Smooth muscle cell (in vitro differentiated cells): Measurements from ENCODE around the gene QSOX2. TPM values are rescaled to one million over a fixed set of nuclear protein-coding genes. Genes with fewer than 3 reads are reported as not detected.
A peak's percentile ranks its signal among the peaks of the same experiment; 100 is the strongest.

ENCODE experiments used
- DNase-seq: peaks from one replicate; lab custom pipeline; 2025; ENCODE audit not compliant: unreplicated experiment; lab: John Stamatoyannopoulos, UW
- H2AFZ ChIP-seq: fragments of 200-600 bp; sonication (generic); 2 replicates; pipeline ENCODE4 v1.6.0; 2016; ENCODE audit warnings: antibody characterized with exemption, low read depth, mild to moderate bottlenecking
- H3F3A ChIP-seq: fragments of 200-600 bp; sonication (generic); 2 replicates; pipeline ENCODE4 v1.6.0; 2017; ENCODE audit warnings: antibody characterized with exemption, low read depth
- H3K27ac ChIP-seq: fragments of 200-600 bp; sonication (generic); 2 replicates; pipeline ENCODE4 v1.5.1; 2016; ENCODE audit warnings: low read depth, mild to moderate bottlenecking
- H3K27me3 ChIP-seq: fragments of 200-600 bp; sonication (generic); 2 replicates; pipeline ENCODE4 v1.6.1; 2016; ENCODE audit warnings: low read depth, mild to moderate bottlenecking
- H3K36me3 ChIP-seq: fragments of 200-600 bp; sonication (generic); 2 replicates; pipeline ENCODE4 v1.5.1; 2016; ENCODE audit warnings: low read depth
- H3K4me1 ChIP-seq: fragments of 200-600 bp; sonication (generic); 2 replicates; pipeline ENCODE4 v1.5.1; 2016; ENCODE audit warnings: low read depth
- H3K4me2 ChIP-seq: fragments of 200-600 bp; sonication (generic); 2 replicates; pipeline ENCODE4 v1.6.0; 2016; ENCODE audit warnings: mild to moderate bottlenecking
- H3K4me3 ChIP-seq: fragments of 200-600 bp; sonication (generic); 2 replicates; pipeline ENCODE4 v1.5.1; 2016; ENCODE audit warnings: mild to moderate bottlenecking
- H3K79me2 ChIP-seq: fragments of 200-600 bp; sonication (generic); 2 replicates; pipeline ENCODE4 v1.6.0; 2016; ENCODE audit warnings: low read depth, mild to moderate bottlenecking
- H3K9ac ChIP-seq: fragments of 200-600 bp; sonication (generic); 2 replicates; pipeline ENCODE4 v1.6.0; 2016; ENCODE audit warnings: low read depth
- H3K9me3 ChIP-seq: fragments of 200-600 bp; sonication (generic); replicated peaks from 2 replicates; pipeline ENCODE4 v1.5.1; 2016; ENCODE audit warnings: low read depth
- H4K20me1 ChIP-seq: fragments of 200-600 bp; sonication (generic); 2 replicates; pipeline ENCODE4 v1.6.0; 2016; ENCODE audit warnings: low read depth
- CTCF ChIP-seq: fragments of 200-600 bp; sonication (generic); IDR thresholded peaks from 2 replicates; pipeline ENCODE4 v1.5.1; 2017; ENCODE audit warnings: borderline replicate concordance, mild to moderate bottlenecking, antibody characterized with exemption; ENCODE audit not compliant: insufficient read depth, poor library complexity, severe bottlenecking
- WGBS: methylation state at CpG from one replicate; pipeline ENCODE4 v1.1.7; 2016; ENCODE audit warnings: low lambda C conversion rate; 5-methylcytosine and 5-hydroxymethylcytosine counted together
- polyA plus RNA-seq: library from polyadenylated mRNA; unstranded; fragments of >200 nt; fragmentation: Nextera tagmentation; extraction: Ambion mirVana; gene quantifications from 2 replicates; pipeline ENCODE4 v1.2.1, GENCODE V29; 2016
- total RNA-seq: library from RNA; depleted of rRNA; stranded (reverse); fragments of >200 nt; gene quantifications from 2 replicates; pipeline ENCODE4 v1.2.3, GENCODE V29; 2014

QSOX2 gene
- total and polyA plus RNA-seq, 2 experiments from 2014 or later: 1.9 to 8.7 TPM

- Histone ChIP-seq H4K20me1 (no peaks in the 10 kb centered on the region), H3F3A (no peaks in the 10 kb centered on the region), H3K9me3 (no peaks in the 10 kb centered on the region), H3K4me1 (peaks cover 10% of the 10 kb centered on the region), H3K9ac (no peak overlapping the region), H3K36me3 (no peaks in the 10 kb centered on the region), H3K4me3 (no peak overlapping the region), H3K27ac (no peak overlapping the region), H2AFZ (no peak overlapping the region), H3K27me3 (peaks cover 76% of the 10 kb centered on the region), H3K79me2 (no peaks in the 10 kb centered on the region), H3K4me2 (peak overlapping the region; percentile 74)
- TF ChIP-seq CTCF: no peak
- DNase-seq: no peak
- 48% methylated on average over 9 of the region's 9 CpGs for WGBS
Observed at GRCh38 chr9:136191960-136192286, 53.7 kb downstream of the QSOX2 start.

GRCh38 chr9:136191099-136191959 lies 54.3 kb downstream of the QSOX2 start:
- 78% methylated on average over 30 of the region's 30 CpGs for WGBS
- Histone ChIP-seq H3F3A (no peaks in the 10 kb centered on the region), H3K79me2 (no peaks in the 10 kb centered on the region), H4K20me1 (no peaks in the 10 kb centered on the region), H3K4me2 (no peak overlapping the region), H3K4me1 (peaks cover 10% of the 10 kb centered on the region), H3K9me3 (no peaks in the 10 kb centered on the region), H3K4me3 (no peak overlapping the region), H3K27me3 (peaks cover 70% of the 10 kb centered on the region), H3K36me3 (no peaks in the 10 kb centered on the region), H2AFZ (no peak overlapping the region), H3K27ac (no peak overlapping the region), H3K9ac (no peak overlapping the region)
- no peak for DNase-seq
- no peak for TF ChIP-seq CTCF

GRCh38 chr9:136190656-136191055 lies 55.0 kb downstream of the QSOX2 start:
- no peak for DNase-seq
- Histone ChIP-seq H3K9ac (no peak overlapping the region), H3K9me3 (no peaks in the 10 kb centered on the region), H3K36me3 (no peaks in the 10 kb centered on the region), H3K27me3 (peaks cover 64% of the 10 kb centered on the region), H3K4me2 (no peak overlapping the region), H3K79me2 (no peaks in the 10 kb centered on the region), H4K20me1 (no peaks in the 10 kb centered on the region), H3K27ac (no peak overlapping the region), H3K4me3 (no peak overlapping the region), H3F3A (no peaks in the 10 kb centered on the region), H3K4me1 (peaks cover 10% of the 10 kb centered on the region), H2AFZ (no peak overlapping the region)
- TF ChIP-seq CTCF: no peak
- 94% methylated on average over 11 of the region's 11 CpGs for WGBS

GRCh38 chr9:136190237-136190601 lies 55.4 kb downstream of the QSOX2 start:
- H3F3A ChIP-seq: no peaks in the 10 kb centered on the region
- H3K27me3 ChIP-seq: peaks cover 59% of the 10 kb centered on the region
- no peak overlapping the region for H3K4me3 ChIP-seq
- 81% methylated on average over 6 of the region's 7 CpGs for WGBS
- no peak overlapping the region for H2AFZ ChIP-seq
- no peak for DNase-seq
- peaks cover 10% of the 10 kb centered on the region for H3K4me1 ChIP-seq
- H3K4me2 ChIP-seq: no peak overlapping the region
- H3K36me3 ChIP-seq: no peaks in the 10 kb centered on the region
- H3K27ac ChIP-seq: no peak overlapping the region
- H3K9ac ChIP-seq: no peak overlapping the region
- no peaks in the 10 kb centered on the region for H4K20me1 ChIP-seq
- TF ChIP-seq CTCF: no peak
- H3K9me3 ChIP-seq: no peaks in the 10 kb centered on the region
- no peaks in the 10 kb centered on the region for H3K79me2 ChIP-seq
